Brain microvascular endothelial cell (primary cell): ENCODE measurements around the gene ZW10.

ENCODE experiments used
- DNase-seq: peaks from one replicate; pipeline ENCODE4 v3.0.0-alpha.2; 2020
- H3K27ac ChIP-seq: fragments of 250-450 bp; sonication (Bioruptor Pico); 2 replicates; pipeline ENCODE4 v1.5.1; 2020; ENCODE audit warnings: mild to moderate bottlenecking, moderate library complexity
- H3K27me3 ChIP-seq: fragments of 250-450 bp; sonication (Bioruptor Pico); replicated peaks from 2 replicates; pipeline ENCODE4 v1.5.1; 2020; ENCODE audit warnings: mild to moderate bottlenecking
- H3K36me3 ChIP-seq: fragments of 250-450 bp; sonication (Bioruptor Pico); replicated peaks from 2 replicates; pipeline ENCODE4 v1.5.1; 2020; ENCODE audit warnings: mild to moderate bottlenecking
- H3K4me3 ChIP-seq: 2 replicates; pipeline ENCODE4 v1.5.1; 2011; ENCODE audit warnings: low read depth, mild to moderate bottlenecking, control low read depth, low read length, moderate library complexity
- in situ Hi-C: cut with HindIII; loops from 2 replicates; pipeline ENCODE4 v1.10.0; 2017; ENCODE audit warnings: low sequenced_read_pairs, low pct_ligation_motif_present
- TF ChIP-seq, protein P1 (sequence below): IDR thresholded peaks from 2 replicates; pipeline ENCODE4 v1.5.1; 2011; ENCODE audit warnings: low read depth, mild to moderate bottlenecking, moderate library complexity, low read length, control low read depth, inconsistent platforms; ENCODE audit errors: missing control alignments

ZW10 gene

DNA sequence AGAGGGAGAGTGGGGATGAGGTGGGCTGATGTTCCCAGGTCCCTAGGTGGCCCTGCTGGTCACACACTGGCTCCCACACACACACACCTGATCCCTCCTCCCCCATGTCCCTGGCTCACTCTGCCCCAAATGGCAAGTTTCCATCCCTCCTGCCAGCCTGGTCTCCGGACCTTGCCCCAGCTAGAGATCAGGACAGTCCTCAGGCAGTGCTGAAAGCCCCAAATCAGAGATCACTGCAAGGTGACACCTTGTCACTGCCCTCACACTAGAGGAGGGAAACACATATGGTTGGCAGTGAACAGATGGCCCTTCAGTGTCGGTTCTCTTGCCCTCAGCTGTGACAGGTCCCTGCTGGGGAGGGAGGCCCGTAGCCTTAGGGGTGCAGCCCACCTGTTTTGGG is 75.0 kb downstream of the ZW10 start:
- no peaks in the 10 kb centered on the region for H3K27me3 ChIP-seq
- no peak for DNase-seq
- TF ChIP-seq, protein P1, sequence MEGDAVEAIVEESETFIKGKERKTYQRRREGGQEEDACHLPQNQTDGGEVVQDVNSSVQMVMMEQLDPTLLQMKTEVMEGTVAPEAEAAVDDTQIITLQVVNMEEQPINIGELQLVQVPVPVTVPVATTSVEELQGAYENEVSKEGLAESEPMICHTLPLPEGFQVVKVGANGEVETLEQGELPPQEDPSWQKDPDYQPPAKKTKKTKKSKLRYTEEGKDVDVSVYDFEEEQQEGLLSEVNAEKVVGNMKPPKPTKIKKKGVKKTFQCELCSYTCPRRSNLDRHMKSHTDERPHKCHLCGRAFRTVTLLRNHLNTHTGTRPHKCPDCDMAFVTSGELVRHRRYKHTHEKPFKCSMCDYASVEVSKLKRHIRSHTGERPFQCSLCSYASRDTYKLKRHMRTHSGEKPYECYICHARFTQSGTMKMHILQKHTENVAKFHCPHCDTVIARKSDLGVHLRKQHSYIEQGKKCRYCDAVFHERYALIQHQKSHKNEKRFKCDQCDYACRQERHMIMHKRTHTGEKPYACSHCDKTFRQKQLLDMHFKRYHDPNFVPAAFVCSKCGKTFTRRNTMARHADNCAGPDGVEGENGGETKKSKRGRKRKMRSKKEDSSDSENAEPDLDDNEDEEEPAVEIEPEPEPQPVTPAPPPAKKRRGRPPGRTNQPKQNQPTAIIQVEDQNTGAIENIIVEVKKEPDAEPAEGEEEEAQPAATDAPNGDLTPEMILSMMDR, result no peak
- in situ Hi-C loops, result no loop called here
- H3K4me3 ChIP-seq, result no peak overlapping the region
- H3K36me3 ChIP-seq, result no peaks in the 10 kb centered on the region
- no peak overlapping the region for H3K27ac ChIP-seq

DNA sequence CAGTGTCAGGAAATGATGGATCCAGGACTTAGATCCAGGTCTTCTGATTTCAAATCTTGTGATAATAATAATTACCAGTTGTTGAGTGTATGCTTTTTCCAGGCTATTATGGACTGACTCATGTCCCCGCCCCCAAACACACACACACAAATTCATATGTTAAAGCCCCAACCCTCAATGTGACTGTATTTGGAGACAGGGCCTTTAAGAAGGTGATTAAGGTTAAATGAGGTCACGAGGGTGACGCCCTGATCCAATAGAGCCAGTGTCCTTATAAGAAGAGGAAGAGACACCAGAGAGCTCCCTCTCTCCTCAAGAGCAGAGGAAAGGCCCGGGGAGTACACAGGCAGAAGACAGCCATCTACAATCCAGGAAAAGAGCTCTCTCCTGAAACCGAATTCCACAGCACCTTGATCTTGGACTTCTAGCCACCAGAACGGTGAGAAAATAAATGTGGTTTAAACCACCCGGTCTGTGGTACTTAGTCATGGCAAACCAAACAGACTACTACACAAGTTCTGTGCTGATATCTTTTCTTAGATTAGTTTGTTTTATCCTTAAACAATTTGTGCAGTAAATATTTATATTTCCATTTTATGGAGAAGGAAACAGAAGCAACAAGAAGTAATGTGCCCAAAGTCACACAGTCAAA is 75.6 kb downstream of the ZW10 start:
- Histone ChIP-seq H3K4me3 (no peak overlapping the region), H3K36me3 (no peaks in the 10 kb centered on the region), H3K27me3 (no peaks in the 10 kb centered on the region), H3K27ac (no peak overlapping the region)
- in situ Hi-C loops, result no loop called here
- DNase-seq, result no peak
- TF ChIP-seq, protein P1, result no peak

DNA sequence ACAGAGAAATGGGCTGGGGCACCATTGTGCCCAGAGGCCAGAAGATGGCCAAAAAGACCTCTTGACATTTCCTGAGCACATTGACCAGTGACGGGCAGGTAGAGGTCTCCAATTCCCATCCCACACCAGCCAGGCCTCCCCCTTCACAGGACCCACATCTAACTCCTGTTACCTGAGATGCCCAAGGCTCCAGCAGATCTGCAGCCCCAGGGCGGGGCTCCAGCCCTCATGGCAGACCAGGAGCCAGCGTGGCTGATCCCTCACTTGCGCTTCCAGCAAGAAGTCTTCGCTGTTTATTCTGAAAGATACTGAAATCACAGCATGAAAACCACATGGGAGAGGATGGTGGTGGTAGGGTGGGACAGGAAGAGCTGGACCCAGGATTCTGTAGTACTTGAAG is 76.4 kb downstream of the ZW10 start:
- TF ChIP-seq, protein P1, result no peak
- in situ Hi-C loops, result no loop called here
- DNase-seq, result no peak
- Histone ChIP-seq H3K4me3 (no peak overlapping the region), H3K27me3 (no peaks in the 10 kb centered on the region), H3K36me3 (no peaks in the 10 kb centered on the region), H3K27ac (no peak overlapping the region)

DNA sequence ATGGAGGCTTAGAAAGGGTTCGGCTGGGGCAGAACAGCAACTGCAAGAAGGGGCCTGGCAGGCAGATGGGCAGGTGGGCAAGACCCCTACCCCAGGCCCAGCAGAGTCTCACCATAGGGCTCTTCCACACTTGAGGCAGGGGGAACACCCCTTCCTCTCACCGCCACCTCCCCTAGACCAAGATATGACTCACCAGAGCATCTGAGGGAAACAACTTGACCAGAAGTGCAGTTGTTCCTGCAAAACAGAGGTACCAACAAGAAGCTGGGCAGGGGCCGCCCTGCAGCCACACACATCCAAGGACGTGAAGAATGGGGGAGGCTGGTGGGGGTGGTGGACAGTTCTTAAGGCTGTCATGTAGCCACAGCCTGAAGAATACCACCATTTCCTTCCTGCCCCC is 78.3 kb downstream of the ZW10 start:
- TF ChIP-seq, protein P1, result no peak
- in situ Hi-C loops, result no loop called here
- H3K36me3 ChIP-seq, result no peaks in the 10 kb centered on the region
- no peak overlapping the region for H3K27ac ChIP-seq
- no peak for DNase-seq
- no peak overlapping the region for H3K4me3 ChIP-seq
- no peaks in the 10 kb centered on the region for H3K27me3 ChIP-seq

DNA sequence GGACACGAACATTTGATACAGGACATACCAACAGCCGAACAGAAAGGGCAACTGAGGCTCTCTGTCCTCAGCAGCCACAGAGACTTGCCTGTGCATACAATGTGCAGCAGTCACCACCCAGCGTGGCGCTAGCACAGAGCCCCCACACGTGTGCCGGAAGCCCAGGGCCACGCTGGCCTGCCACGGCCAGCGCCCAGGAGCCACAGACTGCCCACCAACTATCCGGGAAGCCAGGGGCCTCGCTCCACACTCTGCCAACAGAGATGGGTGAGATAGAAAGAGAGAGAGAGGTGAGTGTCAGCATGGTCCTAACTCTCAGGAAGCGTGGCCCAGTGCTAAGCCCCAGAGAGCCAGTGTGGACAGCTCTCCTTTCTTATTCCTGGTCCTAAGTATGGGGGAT is 79.1 kb downstream of the ZW10 start:
- TF ChIP-seq, protein P1, result no peak
- H3K27me3 ChIP-seq, result no peaks in the 10 kb centered on the region
- in situ Hi-C loops, result no loop called here
- no peak overlapping the region for H3K27ac ChIP-seq
- H3K4me3 ChIP-seq, result no peak overlapping the region
- H3K36me3 ChIP-seq, result no peaks in the 10 kb centered on the region
- DNase-seq, result no peak

DNA sequence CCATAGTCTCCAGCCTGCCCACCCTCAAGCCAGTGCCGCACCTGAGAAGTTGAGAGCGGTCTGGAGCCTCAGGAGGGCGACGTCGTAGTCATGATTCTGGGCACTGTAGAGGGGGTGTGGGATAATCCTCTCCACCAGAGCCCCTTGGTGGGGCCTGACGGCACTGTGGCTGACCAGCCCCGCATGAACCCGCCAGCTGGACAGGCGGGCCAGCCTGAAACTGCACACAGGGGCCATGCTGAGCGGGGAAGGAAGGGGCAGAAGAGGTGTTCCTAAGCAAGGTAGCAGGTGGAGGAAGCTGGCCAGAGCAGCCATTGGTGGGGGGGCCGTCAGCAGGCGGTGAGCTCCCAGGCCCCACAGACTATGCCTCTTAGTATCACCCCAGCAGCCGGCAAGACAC is 80.5 kb downstream of the ZW10 start:
- Histone ChIP-seq H3K4me3 (no peak overlapping the region), H3K27ac (no peak overlapping the region), H3K36me3 (no peaks in the 10 kb centered on the region), H3K27me3 (no peaks in the 10 kb centered on the region)
- no peak for DNase-seq
- in situ Hi-C loops, result no loop called here
- TF ChIP-seq, protein P1, result no peak
